NCI-H1694 treated with DMSO at 0.1 percent for 48 hours (cell line): ENCODE measurements around the gene PCDHGA5.
"Not testable (repeated sequence)": the region's sequence is repeated elsewhere in the genome, so short reads cannot be mapped to it uniquely, and the experiment has no call there.

Experiments
- DNase-seq: peaks from one replicate; lab custom pipeline; 2025; lab: John Stamatoyannopoulos, UW

Gene PCDHGA5

DNA sequence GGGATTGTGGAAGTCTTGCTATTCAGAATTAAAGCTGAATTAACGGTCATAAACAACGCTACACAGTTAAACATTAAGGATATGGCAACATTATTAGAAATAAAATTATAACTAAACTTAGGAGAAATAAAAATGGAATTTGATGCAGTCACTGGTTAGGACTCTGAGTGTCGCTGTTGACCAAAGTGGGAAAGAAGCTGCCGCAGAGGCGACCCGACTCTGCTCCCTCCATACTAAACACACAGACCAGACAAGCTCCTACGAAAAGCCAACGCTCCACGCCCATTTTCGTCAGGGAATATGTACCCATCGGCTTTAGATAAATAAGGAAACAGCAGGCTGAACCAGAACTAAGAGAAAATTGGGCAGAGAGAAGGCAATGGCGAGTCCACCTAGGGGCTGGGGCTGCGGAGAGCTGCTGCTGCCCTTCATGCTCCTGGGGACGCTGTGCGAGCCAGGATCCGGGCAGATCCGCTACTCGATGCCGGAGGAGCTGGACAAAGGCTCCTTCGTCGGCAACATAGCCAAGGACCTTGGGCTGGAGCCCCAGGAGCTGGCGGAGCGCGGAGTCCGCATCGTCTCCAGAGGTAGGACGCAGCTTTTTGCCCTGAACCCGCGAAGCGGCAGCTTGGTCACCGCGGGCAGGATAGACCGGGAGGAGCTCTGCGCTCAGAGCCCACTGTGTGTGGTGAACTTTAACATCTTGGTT lies at the start of gene PCDHGA5:
TSS of gene PCDHGA5 (plus strand) at position 211 of the 709 bp plus-strand sequence. CDS start at position 380, 169 bp downstream.
- DNase-seq: no peak

DNA sequence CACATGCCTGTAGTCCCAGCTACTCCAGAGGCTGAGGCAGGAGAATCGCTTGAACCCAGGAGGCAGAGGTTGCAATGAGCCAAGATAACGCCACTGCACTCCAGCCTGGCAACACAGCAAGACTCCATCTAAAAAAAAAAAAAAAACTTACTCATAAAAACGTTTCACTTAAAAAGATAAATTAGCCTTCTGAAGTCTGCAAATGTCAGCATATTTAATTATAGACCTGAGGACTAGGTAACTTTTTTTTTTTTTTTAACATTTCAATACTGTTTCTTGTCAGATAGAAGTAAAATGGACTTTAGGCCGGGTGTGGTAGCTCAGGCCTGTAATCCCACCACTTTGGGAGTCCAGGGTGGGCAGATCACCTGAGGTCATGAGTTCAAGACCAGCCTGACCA lies 47.0 kb upstream of the PCDHGA5 start:
- DNase-seq: not testable (repeated sequence)

DNA sequence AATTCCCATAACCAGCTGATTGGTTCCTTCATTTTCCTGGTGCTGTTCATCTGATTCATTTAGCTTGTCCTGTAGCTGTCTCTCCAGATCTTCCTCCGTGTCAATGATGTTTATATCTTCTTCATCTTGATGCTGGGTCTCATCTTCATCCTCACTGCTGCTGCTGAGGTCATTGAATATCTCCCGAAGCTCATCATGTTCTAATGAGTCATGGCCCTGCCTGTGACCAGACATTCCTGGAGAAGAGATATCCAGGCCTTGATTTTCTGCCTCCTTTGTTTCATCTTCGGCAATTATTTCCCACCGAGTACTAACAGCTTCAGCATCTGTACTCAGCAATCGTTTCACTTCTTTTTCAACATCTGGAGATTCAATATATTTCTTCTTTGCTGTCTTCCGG lies 44.8 kb upstream of the PCDHGA5 start:
- no peak for DNase-seq

DNA sequence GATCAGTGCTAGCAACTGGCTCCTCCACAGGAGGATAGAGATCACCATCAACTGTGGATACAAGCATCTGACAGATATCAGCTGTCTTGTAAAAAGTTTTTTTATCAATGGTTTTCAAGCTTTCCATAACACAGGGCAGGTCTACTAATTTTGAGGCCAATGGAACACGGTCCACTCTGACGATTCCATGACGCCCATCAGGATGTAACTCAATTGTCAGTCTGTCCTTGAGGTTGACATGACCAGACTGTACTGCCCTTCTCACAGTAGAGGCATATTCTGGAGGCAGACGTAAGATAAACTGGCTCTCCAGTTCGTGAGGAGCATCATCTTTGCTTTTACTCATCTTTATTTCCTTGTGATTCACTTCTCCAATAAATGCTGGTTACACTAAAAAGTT lies 44.3 kb upstream of the PCDHGA5 start:
- DNase-seq: no peak

DNA sequence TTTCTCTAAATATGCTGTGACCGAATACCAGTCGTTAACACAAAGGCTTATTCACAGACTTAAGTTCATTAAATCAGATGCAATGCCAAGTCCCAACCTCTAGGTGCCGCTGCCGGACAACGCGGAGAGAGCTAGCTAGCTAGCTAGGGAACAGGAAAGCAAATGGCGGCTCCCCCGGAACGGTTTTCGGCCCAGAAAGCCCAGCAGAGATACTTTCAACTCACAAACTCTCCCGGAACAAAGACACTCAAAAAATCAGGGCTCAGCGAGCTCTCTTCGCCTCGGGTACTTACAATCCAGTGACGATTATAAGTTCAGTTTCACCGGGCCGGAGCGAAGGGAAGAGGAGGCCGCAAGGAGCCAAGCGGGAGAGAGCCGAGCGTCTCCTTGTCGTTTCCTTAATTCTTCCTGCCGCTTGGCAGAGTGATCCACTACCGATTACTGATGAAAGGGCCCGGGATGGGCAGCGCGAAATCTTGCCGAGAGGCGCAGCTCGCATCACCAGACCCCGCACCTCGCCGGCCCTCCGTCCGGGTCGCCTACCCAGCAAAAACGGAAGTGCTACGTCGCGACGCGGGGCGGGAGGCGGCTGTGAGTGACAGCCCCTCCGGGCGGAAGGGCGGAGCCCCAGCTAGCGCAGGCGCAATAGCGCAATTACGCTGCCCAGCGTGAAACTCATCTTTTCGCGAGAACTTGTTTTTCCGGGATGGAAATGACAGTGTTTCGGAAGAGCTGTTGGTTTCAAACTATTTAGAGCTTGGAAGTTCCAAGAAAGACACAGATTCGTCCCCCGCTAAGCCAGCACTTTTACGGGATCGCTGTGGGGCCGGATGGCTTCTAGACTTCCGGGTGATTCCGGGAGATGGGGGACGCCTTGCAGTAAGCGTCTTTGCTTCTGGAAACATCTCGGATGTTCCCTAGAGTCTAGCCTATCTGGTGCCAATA lies 43.5 kb upstream of the PCDHGA5 start, which contains the start of gene TAF7:
TSS of gene TAF7 (minus strand) at position 560 of the 945 bp plus-strand sequence. CDS start 740 bp downstream, outside the sequence.
- peak; percentile 80 for DNase-seq

DNA sequence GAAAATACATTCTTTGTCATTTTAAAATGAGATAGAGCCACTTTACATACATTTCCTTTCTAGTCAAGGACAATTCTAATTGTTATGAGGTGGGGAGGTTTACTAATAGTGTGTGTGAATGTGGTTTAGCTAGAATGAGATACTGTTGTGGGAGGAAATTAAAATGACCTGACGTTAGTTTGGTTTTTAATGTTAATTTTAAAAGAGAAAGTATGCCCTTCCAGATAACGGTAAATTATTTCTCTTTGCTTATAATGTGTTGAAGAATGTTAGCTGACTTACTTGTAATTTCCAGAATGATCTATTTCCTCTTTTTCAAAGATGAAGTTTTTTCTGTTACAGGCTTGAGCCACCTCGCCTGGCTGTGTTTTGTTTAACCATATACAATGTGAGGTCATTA lies 41.7 kb upstream of the PCDHGA5 start:
- DNase-seq: no peak

DNA sequence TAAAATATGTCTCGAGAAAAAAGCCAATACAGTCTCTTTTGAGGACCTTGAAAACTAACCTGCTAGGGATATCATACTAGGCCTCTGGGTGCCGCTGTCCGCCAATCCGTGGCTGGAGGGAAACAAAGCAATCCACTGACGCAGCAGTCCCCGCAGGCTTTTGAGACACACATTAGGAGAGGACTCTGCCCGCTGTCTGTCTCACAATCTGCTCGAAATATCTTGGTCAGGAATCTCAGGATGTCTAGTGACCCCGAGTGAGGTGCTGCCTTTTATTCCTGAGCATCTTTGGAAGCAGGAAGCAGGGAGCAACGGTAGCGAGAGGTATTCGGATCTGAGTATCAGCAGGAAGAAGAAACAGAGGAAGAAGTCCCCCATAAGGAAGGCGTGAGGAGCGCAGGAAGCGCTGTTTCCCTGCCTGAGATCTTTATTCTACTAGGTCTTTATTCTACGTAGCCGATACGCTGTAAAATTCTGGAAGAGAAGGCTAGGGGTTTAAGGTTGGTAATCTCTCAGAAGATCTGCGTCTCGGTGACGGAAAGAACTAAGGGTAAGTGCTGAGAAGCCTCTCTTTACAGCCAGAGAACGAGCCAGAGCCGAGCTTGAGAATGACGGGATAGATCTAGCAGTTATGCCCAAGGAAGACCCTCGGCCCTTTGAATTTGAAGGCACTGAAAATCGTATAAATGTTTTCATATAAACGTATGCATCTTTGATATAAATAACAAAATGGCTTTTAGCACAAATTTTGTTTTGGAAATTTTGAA lies 37.7 kb upstream of the PCDHGA5 start:
- no peak for DNase-seq

DNA sequence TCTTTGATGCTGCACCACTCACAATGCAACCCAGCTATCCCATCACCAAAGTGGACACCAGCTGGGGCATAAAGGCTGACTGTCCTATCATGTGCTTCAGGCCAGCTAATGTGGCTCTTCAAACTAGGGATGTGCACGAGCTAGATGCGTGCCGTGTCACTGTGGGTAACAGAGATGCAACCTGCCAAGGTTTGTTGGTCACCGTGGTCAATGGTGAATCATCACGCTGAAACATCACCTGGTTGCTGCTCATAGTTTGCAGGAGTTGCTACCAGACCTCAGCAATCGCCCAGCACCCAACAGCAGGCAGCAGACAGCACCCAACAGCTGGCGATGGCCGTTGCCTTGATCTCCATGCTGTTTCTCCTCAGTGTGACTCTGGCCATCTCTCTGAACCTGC lies 35.7 kb upstream of the PCDHGA5 start:
- DNase-seq: no peak

DNA sequence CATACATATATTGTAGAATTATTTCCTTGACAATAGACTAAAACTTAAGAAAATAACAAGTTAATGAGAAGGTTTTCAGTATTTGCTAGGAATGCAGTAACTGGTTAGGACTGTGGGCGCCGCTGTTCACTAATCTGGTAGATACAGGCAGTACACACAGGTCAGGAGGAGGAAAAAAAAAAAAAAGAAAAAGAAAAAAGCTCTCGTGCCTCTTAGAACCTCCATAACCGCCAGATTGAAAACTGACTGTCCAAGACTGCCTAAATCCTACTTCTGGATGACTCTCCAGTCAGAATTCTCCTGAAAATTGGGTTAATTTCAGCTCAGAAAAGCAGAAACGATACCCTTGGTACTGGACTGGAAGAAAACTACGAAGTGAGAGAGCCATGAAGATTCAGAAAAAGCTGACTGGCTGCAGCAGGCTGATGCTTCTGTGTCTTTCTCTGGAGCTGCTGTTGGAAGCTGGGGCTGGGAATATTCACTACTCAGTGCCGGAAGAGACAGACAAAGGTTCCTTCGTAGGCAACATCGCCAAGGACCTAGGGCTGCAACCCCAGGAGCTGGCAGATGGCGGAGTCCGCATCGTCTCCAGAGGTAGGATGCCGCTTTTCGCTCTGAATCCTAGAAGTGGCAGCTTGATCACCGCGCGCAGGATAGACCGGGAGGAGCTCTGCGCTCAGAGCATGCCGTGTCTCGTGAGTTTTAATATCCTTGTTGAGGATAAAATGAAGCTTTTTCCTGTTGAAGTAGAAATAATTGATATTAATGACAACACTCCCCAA lies 33.5 kb upstream of the PCDHGA5 start, which contains the start of gene PCDHGA1:
TSS of gene PCDHGA1 (plus strand) at position 216 of the 782 bp plus-strand sequence.
- DNase-seq: peak; percentile 16

DNA sequence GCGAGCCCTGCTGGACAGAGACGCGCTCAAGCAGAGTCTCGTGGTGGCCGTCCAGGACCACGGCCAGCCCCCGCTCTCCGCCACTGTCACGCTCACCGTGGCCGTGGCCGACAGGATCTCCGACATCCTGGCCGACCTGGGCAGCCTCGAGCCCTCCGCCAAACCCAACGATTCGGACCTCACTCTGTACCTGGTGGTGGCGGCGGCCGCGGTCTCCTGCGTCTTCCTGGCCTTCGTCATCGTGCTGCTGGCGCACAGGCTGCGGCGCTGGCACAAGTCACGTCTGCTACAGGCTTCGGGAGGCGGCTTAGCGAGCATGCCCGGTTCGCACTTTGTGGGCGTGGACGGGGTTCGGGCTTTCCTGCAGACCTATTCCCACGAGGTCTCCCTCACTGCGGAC lies 31.4 kb upstream of the PCDHGA5 start:
- DNase-seq: not testable (repeated sequence)

DNA sequence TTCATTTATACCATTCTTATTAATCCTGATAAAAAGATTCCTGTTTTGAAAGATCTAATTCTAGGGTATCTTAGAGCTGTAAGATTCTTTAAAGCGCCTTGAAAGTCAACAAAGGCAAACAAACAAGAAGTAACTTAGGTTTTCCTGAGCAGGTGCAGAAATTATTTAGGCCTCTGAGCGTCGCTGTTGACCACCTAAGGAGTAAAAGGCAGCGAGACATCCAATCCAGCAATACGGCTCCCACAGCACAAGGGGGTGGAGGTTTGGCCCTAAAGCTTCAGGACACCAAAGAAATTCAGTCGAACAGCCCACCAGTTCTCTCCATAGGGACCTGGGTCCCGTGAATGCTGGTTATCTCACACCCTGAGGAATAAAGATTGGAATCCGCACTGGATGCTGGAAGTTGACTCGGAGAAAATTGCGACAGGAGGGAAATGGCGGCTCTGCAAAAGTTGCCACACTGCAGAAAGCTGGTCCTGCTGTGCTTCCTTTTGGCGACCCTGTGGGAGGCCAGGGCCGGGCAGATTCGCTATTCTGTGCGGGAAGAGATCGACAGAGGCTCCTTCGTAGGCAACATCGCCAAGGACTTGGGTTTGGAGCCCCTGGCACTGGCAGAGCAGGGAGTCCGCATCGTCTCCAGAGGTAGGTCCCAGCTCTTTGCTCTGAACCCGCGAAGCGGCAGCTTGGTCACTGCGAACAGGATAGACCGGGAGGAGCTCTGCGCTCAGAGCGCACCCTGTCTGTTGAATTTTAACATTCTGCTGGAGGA lies 25.2 kb upstream of the PCDHGA5 start, which contains the start of gene PCDHGA2:
TSS of gene PCDHGA2 (plus strand) at position 223 of the 769 bp plus-strand sequence.
- no peak for DNase-seq

DNA sequence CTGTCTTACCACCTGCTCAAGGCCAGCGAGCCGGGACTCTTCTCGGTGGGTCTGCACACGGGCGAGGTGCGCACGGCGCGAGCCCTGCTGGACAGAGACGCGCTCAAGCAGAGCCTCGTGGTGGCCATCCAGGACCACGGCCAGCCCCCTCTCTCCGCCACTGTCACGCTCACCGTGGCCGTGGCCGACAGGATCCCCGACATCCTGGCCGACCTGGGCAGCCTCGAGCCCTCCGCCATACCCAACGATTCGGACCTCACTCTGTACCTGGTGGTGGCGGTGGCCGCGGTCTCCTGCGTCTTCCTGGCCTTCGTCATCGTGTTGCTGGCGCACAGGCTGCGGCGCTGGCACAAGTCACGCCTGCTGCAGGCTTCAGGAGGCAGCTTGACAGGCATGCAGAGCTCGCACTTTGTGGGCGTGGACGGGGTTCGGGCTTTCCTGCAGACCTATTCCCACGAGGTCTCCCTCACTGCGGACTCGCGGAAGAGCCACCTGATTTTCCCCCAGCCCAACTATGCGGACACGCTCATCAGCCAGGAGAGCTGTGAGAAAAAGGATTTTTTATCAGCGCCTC lies 23.1 kb upstream of the PCDHGA5 start:
- DNase-seq: not testable (repeated sequence)

DNA sequence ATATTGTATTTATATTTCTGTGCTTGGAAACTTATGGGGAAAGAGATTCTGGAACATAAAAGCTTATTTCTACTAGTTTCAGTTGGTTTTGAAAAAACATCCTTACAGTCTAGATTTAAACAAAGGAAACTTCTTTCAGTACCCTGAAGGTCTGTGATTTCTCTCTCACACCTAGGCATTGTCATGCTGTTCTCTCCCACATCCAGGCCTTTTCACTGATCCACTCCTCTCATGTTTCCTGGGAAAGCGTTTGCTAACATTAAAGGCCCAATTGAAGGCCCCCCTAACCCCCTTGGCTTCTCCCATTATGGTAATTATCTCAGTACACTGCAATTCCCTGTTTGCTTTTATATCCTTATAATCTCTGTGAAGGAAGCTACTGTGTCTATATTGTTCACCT lies 21.2 kb upstream of the PCDHGA5 start:
- no peak for DNase-seq

DNA sequence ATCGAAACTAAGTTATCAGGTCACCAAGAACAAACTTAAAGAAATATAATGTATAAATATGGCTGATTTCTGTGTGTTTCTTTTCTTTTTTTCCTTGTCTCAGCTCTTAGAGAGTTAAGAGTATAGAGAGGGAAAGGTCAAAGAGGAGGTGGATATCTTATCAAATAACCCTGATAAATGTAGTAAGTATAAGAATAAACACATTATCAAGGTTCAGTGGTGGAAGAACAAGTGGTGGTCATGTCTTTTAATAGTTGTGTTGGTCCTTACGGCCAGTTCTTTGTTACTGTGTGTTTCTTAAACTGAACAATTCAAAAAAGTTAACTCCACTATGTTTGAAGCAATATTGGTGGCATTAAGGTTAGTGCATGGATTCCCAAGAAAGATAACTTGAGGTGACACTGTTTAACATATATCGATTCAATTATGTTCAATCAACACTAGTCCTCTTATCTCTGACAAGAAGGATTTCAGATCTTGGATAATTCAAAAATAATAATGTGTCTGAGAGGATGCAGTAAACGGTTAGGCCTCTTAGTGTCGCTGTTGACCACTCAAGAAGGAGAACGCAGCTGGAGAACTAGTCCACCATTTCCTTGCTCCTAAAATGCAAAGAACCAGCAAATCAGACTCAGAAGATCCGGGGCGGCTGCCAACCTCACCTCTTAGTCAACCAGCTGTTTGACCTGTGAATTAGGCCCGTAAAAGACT lies 20.6 kb upstream of the PCDHGA5 start, which contains the start of gene PCDHGA3:
TSS of gene PCDHGA3 (plus strand) at position 588 of the 711 bp plus-strand sequence. CDS start 205 bp downstream, outside the sequence.
- DNase-seq: no peak

DNA sequence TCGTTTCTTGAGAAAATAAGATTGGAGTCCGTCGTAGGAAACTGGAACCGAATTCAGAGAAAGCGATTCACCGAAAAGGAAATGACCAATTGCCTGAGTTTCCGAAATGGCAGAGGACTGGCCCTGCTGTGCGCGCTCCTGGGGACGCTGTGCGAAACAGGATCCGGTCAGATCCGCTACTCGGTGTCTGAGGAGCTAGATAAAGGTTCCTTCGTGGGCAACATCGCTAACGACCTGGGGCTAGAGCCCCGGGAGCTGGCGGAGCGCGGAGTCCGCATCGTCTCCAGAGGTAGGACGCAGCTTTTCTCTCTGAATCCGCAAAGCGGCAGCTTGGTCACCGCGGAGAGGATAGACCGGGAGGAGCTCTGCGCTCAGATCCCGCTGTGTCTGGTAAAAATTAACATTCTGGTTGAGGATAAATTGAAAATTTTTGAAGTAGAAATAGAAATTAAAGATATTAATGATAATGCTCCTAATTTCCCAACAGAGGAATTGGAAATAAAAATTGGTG lies 20.0 kb upstream of the PCDHGA5 start:
- no peak for DNase-seq

DNA sequence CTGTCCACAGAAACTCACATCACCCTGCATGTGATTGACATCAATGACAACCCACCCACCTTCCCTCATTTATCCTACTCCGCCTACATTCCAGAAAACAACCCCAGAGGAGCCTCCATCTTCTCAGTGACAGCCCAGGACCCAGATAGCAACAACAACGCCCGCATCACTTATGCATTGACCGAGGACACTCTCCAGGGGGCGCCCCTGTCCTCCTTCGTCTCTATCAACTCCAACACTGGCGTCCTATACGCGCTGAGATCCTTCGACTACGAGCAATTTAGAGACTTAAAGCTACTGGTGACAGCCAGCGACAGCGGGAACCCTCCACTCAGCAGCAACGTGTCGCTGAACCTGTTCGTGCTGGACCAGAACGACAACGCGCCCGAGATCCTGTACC lies 18.6 kb upstream of the PCDHGA5 start:
- no peak for DNase-seq

DNA sequence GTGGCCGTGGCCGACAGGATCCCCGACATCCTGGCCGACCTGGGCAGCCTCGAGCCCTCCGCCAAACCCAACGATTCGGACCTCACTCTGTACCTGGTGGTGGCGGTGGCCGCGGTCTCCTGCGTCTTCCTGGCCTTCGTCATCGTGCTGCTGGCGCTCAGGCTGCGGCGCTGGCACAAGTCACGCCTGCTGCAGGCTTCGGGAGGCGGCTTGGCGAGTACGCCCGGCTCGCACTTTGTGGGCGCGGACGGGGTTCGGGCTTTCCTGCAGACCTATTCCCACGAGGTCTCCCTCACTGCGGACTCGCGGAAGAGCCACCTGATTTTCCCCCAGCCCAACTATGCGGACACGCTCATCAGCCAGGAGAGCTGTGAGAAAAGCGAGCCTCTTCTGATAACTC lies 17.9 kb upstream of the PCDHGA5 start:
- not testable (repeated sequence) for DNase-seq

DNA sequence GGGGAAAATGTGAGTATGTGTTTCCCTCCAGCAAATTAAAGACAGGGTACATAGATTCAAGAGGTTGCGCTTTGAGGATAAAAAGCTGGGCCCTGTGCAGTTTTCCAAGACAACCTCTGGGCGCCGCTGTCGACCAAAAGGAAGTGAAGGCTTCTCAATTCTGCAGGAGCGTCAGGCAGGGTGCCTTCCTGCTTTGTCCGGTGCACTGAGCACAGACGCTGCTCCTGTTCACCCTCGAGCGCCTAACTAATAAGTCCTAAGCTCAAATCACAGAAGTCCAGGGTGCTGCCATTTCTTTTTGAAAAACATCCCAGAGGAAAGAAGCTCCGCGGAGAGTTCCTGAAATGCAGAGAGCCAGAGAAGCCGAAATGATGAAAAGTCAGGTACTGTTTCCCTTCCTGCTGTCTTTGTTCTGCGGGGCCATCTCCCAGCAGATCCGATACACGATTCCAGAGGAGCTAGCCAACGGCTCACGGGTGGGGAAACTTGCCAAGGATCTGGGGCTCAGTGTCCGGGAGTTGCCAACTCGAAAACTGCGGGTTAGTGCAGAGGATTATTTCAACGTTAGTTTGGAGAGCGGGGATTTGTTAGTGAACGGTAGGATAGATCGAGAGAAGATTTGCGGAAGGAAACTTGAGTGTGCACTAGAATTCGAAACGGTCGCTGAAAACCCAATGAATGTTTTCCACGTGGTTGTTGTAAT lies 13.9 kb upstream of the PCDHGA5 start, which contains the start of gene PCDHGB1:
TSS of gene PCDHGB1 (plus strand) at position 183 of the 703 bp plus-strand sequence. CDS start at position 345, 162 bp downstream.
- DNase-seq: peak; percentile 41
